ENCODE data around the gene MYPOP. TPM values are rescaled to one million over a fixed set of nuclear protein-coding genes. Genes with fewer than 3 reads are reported as not detected.

The MYPOP gene
- total and polyA plus RNA-seq, 4 donors = 0.70 to 3.0 (median 1.3) TPM

DNA sequence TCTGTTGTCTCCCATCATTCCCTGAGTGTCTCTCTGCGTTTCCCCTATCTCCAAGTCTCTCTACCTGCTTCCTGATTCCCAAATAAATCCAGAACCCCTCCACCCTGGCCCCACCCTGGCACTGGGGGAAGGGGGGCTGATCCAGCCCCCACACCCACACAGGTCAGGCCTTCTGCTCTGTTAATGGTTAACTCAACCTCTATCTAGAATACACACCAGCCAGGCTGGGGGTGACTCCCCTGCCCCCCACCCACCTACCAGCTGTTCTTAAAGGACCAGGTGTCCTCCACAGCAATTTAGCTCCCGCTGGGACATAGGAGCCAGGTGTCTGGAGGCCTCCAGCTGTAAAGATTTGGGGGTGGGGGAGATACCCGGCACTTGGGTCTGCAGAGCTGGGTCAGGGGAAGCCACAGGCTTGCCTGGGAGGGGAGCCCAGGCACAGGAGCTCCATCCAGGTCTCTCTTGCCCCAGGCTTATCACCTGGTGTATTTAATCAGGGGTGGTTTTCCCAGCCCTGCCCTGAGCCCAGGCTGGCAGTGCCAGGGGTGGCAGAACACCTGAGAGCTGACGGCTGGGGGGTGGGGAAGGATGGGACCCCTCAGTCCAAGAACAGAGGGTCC lies 20.4 kb downstream of the MYPOP start:
- Histone ChIP-seq H3K4me1 (ENCODE audit: control insufficient read depth in 4 of 4, insufficient read depth in 4 of 4, low read length in 3 of 4) (peaks cover 23 to 74% (median 45%) of the 10 kb centered on the region in 4 donors), H3K4me3 (ENCODE audit: low read depth in 1 of 3, low read length in 3 of 3) (peak overlapping the region; percentile 42 to 64 (median 64)), H3K36me3 (ENCODE audit: control insufficient read depth in 4 of 4, insufficient read depth in 3 of 4, low read depth in 1 of 4, low read length in 3 of 4) (no peaks in the 10 kb centered on the region), H3K27me3 (ENCODE audit: control insufficient read depth in 4 of 4, insufficient read depth in 4 of 4, low read length in 3 of 4) (no peaks in the 10 kb centered on the region), H3K9ac (ENCODE audit: low read depth in 1 of 2, low read length in 2 of 2) (peak overlapping the region; percentile 75 to 87), H3K9me3 (ENCODE audit: control insufficient read depth in 4 of 4, low read length in 3 of 4) (no peaks in the 10 kb centered on the region), H3K27ac (ENCODE audit: low read depth in 1 of 2, low read length in 2 of 2) (peak overlapping the region; percentile 96 to 98)
- TF ChIP-seq RXRA (IDR thresholded peaks at IDR 0.05) = peak; percentile 56 to 79
- TF ChIP-seq TAF1 (conservative IDR thresholded peaks at IDR 0.05) = no peak
- TF ChIP-seq GABPA (IDR thresholded peaks at IDR 0.05 in 1 of 2, conservative IDR thresholded peaks at IDR 0.05 in 1 of 2) = no peak
- TF ChIP-seq, protein P1, sequence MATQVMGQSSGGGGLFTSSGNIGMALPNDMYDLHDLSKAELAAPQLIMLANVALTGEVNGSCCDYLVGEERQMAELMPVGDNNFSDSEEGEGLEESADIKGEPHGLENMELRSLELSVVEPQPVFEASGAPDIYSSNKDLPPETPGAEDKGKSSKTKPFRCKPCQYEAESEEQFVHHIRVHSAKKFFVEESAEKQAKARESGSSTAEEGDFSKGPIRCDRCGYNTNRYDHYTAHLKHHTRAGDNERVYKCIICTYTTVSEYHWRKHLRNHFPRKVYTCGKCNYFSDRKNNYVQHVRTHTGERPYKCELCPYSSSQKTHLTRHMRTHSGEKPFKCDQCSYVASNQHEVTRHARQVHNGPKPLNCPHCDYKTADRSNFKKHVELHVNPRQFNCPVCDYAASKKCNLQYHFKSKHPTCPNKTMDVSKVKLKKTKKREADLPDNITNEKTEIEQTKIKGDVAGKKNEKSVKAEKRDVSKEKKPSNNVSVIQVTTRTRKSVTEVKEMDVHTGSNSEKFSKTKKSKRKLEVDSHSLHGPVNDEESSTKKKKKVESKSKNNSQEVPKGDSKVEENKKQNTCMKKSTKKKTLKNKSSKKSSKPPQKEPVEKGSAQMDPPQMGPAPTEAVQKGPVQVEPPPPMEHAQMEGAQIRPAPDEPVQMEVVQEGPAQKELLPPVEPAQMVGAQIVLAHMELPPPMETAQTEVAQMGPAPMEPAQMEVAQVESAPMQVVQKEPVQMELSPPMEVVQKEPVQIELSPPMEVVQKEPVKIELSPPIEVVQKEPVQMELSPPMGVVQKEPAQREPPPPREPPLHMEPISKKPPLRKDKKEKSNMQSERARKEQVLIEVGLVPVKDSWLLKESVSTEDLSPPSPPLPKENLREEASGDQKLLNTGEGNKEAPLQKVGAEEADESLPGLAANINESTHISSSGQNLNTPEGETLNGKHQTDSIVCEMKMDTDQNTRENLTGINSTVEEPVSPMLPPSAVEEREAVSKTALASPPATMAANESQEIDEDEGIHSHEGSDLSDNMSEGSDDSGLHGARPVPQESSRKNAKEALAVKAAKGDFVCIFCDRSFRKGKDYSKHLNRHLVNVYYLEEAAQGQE (IDR thresholded peaks at IDR 0.05) = peak; percentile 28
- TF ChIP-seq, protein P2, sequence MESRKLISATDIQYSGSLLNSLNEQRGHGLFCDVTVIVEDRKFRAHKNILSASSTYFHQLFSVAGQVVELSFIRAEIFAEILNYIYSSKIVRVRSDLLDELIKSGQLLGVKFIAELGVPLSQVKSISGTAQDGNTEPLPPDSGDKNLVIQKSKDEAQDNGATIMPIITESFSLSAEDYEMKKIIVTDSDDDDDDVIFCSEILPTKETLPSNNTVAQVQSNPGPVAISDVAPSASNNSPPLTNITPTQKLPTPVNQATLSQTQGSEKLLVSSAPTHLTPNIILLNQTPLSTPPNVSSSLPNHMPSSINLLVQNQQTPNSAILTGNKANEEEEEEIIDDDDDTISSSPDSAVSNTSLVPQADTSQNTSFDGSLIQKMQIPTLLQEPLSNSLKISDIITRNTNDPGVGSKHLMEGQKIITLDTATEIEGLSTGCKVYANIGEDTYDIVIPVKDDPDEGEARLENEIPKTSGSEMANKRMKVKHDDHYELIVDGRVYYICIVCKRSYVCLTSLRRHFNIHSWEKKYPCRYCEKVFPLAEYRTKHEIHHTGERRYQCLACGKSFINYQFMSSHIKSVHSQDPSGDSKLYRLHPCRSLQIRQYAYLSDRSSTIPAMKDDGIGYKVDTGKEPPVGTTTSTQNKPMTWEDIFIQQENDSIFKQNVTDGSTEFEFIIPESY (IDR thresholded peaks at IDR 0.05) = peak; percentile 26
- TF ChIP-seq, protein P3, sequence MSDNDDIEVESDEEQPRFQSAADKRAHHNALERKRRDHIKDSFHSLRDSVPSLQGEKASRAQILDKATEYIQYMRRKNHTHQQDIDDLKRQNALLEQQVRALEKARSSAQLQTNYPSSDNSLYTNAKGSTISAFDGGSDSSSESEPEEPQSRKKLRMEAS (IDR thresholded peaks at IDR 0.05) = peak; percentile 74
- TF ChIP-seq, protein P4, sequence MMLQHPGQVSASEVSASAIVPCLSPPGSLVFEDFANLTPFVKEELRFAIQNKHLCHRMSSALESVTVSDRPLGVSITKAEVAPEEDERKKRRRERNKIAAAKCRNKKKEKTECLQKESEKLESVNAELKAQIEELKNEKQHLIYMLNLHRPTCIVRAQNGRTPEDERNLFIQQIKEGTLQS (IDR thresholded peaks at IDR 0.05) = no peak
- TF ChIP-seq, protein P5, sequence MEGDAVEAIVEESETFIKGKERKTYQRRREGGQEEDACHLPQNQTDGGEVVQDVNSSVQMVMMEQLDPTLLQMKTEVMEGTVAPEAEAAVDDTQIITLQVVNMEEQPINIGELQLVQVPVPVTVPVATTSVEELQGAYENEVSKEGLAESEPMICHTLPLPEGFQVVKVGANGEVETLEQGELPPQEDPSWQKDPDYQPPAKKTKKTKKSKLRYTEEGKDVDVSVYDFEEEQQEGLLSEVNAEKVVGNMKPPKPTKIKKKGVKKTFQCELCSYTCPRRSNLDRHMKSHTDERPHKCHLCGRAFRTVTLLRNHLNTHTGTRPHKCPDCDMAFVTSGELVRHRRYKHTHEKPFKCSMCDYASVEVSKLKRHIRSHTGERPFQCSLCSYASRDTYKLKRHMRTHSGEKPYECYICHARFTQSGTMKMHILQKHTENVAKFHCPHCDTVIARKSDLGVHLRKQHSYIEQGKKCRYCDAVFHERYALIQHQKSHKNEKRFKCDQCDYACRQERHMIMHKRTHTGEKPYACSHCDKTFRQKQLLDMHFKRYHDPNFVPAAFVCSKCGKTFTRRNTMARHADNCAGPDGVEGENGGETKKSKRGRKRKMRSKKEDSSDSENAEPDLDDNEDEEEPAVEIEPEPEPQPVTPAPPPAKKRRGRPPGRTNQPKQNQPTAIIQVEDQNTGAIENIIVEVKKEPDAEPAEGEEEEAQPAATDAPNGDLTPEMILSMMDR (IDR thresholded peaks at IDR 0.05; ENCODE audit: low read depth, low read length, missing input control) = no peak
- no peak for TF ChIP-seq YY1 (IDR thresholded peaks at IDR 0.05)
- TF ChIP-seq HNF4A (conservative IDR thresholded peaks at IDR 0.05) = peak; percentile 14 to 55
- TF ChIP-seq SP1 (IDR thresholded peaks at IDR 0.05) = peak; percentile 79
- TF ChIP-seq HNF4G (IDR thresholded peaks at IDR 0.05) = no peak
- TF ChIP-seq RAD21 (IDR thresholded peaks at IDR 0.05) = peak in 1 of 2 donors; percentile 15
- TF ChIP-seq FOXA2 (IDR thresholded peaks at IDR 0.05) = peak; percentile 58
- TF ChIP-seq FOXA1 (IDR thresholded peaks at IDR 0.05) = no peak
- no peak for TF ChIP-seq JUND (IDR thresholded peaks at IDR 0.05)
- peak; percentile 97 to 98 for TF ChIP-seq EGR1 (IDR thresholded peaks at IDR 0.05; ENCODE audit: low read depth in 2 of 2)
- TF ChIP-seq NR2F2 (IDR thresholded peaks at IDR 0.05) = no peak
- 26% methylated on average over 4 of the region's 4 CpGs for WGBS
- peak; percentile 62 for DNase-seq (ENCODE audit: low spot score)
